ENCODE results near the gene TCEANC2.
"Not testable (repeated sequence)": the region's sequence is repeated elsewhere in the genome, so short reads cannot be mapped to it uniquely, and the experiment has no call there.

TCEANC2 gene

GRCh38 chr1:54027848-54028247, 25.6 kb upstream of the TCEANC2 start:
- DNase-seq: no peak

- no peak for DNase-seq
Observed at GRCh38 chr1:54028306-54029251, 24.8 kb upstream of the TCEANC2 start.

- peak; percentile 20 for DNase-seq
Observed at GRCh38 chr1:54037476-54037875, 15.9 kb upstream of the TCEANC2 start.

GRCh38 chr1:54041806-54042205, 11.6 kb upstream of the TCEANC2 start:
- DNase-seq: no peak

- DNase-seq: no peak
Observed at GRCh38 chr1:54045496-54045895, 7.9 kb upstream of the TCEANC2 start.

- DNase-seq: peak; percentile 36
Observed at GRCh38 chr1:54046671-54047383, 6.6 kb upstream of the TCEANC2 start.

GRCh38 chr1:54047384-54048305, 5.8 kb upstream of the TCEANC2 start:
- no peak for DNase-seq

- not testable (repeated sequence) for DNase-seq
Observed at GRCh38 chr1:54050435-54050834, 3.0 kb upstream of the TCEANC2 start.

GRCh38 chr1:54051933-54052430, 1.4 kb upstream of the TCEANC2 start:
- no peak for DNase-seq

GRCh38 chr1:54052431-54052933, 926 bp upstream of the TCEANC2 start:
- DNase-seq: peak; percentile 69

- no peak for DNase-seq
Observed at GRCh38 chr1:54053745-54054437, 483 bp downstream of the TCEANC2 start.

- DNase-seq: no peak
Observed at GRCh38 chr1:54054438-54054749, 986 bp downstream of the TCEANC2 start.

- no peak for DNase-seq
Observed at GRCh38 chr1:54064299-54064698, 10.9 kb downstream of the TCEANC2 start.

- no peak for DNase-seq
Observed at GRCh38 chr1:54069791-54070170, 16.4 kb downstream of the TCEANC2 start.

GRCh38 chr1:54070171-54070837, 16.9 kb downstream of the TCEANC2 start:
- peak; percentile 65 for DNase-seq

- no peak for DNase-seq
Observed at GRCh38 chr1:54077359-54077758, 24.0 kb downstream of the TCEANC2 start.

- DNase-seq: no peak
Observed at GRCh38 chr1:54080598-54081049, 27.2 kb downstream of the TCEANC2 start.

- DNase-seq: peak; percentile 40
Observed at GRCh38 chr1:54081306-54082270, 28.2 kb downstream of the TCEANC2 start.

- no peak for DNase-seq
Observed at GRCh38 chr1:54084794-54085193, 31.4 kb downstream of the TCEANC2 start.

- no peak for DNase-seq
Observed at GRCh38 chr1:54086754-54087153, 33.3 kb downstream of the TCEANC2 start.
